Inferior parietal cortex (tissue), 1 donor: ENCODE measurements around the gene TMEM11.
A peak's percentile ranks its signal among the peaks of the same experiment; 100 is the strongest.

Experiments used
- DNase-seq: peaks from one replicate; pipeline ENCODE4 v3.0.0-alpha.2; 2016; ENCODE audit errors: extremely low spot score

The TMEM11 gene

DNA sequence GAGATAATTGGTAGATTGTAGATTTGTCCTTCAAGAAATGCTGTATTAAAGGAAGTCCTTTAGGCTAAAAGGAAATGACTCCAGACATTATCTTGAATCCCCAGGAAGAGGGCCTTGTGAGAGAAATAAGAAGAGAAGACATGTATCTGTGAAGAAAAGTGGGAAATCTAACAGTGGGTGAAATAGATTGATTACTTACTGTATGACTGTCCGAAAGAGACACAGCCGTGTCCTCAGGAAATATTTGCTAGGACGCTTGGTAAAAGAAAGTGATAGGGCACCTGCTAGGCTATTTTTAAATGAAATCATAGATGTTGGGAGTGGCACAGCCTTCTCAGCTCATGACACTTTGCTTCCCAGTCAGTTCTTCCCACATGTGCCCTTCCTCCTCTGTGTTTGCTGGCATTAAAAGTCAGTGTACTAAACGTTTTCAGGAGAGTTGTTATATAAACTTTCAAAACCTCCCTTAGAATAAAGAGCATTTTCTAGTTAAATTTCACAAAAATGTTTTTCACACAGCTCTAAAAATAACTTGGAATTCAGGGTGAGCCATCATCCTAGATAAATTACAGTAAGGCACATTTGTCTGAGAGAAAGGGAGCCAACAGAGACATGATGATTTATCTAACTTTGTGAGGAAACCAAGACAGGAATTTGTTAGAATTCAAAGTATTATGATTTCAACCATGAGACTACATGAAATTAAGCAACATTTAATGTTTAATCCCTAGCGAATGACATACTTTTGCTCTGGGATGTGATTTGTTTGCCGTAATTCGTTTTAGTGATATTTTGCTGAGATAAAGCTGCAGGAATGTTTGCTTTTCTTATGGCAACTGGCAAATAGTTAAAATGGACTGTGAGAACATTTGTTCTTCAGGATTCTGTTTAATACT, 52.2 kb downstream of the TMEM11 start:
- DNase-seq = peak; percentile 34

DNA sequence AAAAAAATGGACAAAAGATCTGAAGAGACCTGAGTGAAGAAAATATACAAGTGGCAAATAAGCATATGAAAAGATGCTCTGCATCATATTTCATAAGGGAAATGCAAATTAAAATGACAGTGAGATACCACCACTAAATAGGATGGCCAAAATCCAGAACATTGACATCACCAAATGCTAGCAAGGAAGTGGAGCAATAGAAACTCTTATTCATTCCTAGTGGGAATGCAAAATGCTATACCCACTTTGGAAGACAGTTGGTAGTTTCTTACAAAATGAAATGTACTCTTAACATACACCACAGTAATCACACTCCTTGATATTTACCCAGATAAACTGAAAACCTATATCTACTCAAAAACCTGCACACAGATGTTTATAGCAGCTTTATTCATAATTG, 53.6 kb downstream of the TMEM11 start:
- DNase-seq = no peak

GRCh38 chr17:21157586-21158370, 56.2 kb downstream of the TMEM11 start:
- DNase-seq = no peak

- DNase-seq = no peak
Observed at GRCh38 chr17:21152731-21153130, 61.2 kb downstream of the TMEM11 start.

DNA sequence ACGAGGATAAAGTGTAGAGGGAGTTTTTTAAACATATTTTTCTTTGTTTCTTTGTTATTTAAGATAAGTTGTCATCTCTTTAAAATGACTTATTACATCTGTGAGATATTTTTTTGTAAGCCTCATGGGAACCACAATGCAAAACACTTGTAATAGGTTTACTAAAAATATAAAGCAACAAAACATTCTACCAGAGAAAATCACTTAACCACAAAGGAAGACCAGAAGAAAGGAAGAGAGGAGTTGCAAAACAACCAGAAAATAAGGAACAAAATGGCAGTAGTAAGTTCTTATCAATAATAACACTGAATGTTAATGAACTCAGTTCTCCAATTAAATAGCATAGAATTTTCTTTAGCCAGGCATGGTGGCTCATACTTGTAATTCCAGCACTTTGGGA, 64.3 kb downstream of the TMEM11 start:
- no peak for DNase-seq
